Stomach smooth muscle (tissue), 2 donors: ENCODE measurements around the gene C19orf12.

Source experiments
- H3K27ac ChIP-seq: one replicate; pipeline ENCODE4 v1.7.0; 2013; ENCODE audit warnings: mild to moderate bottlenecking, low read length, inconsistent platforms
- H3K27me3 ChIP-seq, 2 donors: one replicate each; pipeline ENCODE4 v1.7.0; 2013; ENCODE audit warnings: low read length in 2 of 2; ENCODE audit not compliant: insufficient read depth in 2 of 2, control insufficient read depth in 1 of 2
- H3K36me3 ChIP-seq, 2 donors: one replicate each; pipeline ENCODE4 v1.7.0; 2013; ENCODE audit warnings: low read length in 2 of 2; ENCODE audit not compliant: control insufficient read depth in 2 of 2, insufficient read depth in 2 of 2
- H3K4me1 ChIP-seq: one replicate; pipeline ENCODE4 v1.7.0; 2013; ENCODE audit warnings: low read length; ENCODE audit not compliant: control insufficient read depth, insufficient read depth
- H3K4me3 ChIP-seq, 2 donors: one replicate each; pipeline ENCODE4 v1.7.0; 2013; ENCODE audit warnings: low read length in 2 of 2
- H3K9ac ChIP-seq, 2 donors: one replicate each; pipeline ENCODE4 v1.7.0; 2013; ENCODE audit warnings: low read length in 2 of 2, mild to moderate bottlenecking in 1 of 2
- H3K9me3 ChIP-seq, 2 donors: one replicate each; pipeline ENCODE4 v1.7.0; 2013; ENCODE audit warnings: low read length in 2 of 2; ENCODE audit not compliant: control insufficient read depth in 2 of 2
- donor health status: healthy.
- donor health status: Pancreatic carcinoma.

The C19orf12 gene

DNA sequence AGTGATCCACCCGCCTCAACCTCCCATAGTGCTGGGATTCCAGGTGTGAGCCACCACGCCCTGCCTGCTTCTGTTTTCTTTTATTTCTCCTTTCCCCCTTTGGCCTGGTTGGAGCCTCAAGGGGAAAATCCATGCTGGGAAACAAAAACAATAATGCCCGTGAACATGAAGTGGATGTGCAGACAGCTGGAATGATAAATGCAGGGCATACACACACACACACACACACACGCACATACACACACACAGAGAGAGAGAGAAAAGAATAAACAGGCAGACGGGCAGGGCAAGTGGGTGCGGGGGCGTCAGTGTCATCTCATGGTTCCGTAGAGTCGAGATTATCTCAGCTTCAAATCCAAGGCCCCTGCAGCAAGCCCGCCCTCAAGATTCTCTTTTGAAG, 54.2 kb downstream of the C19orf12 start:
- Histone ChIP-seq H3K9me3 (no peaks in the 10 kb centered on the region), H3K4me1 (peaks cover 36% of the 10 kb centered on the region), H3K27me3 (no peaks in the 10 kb centered on the region), H3K27ac (no peak overlapping the region), H3K36me3 (no peaks in the 10 kb centered on the region), H3K9ac (no peak overlapping the region), H3K4me3 (no peak overlapping the region)

DNA sequence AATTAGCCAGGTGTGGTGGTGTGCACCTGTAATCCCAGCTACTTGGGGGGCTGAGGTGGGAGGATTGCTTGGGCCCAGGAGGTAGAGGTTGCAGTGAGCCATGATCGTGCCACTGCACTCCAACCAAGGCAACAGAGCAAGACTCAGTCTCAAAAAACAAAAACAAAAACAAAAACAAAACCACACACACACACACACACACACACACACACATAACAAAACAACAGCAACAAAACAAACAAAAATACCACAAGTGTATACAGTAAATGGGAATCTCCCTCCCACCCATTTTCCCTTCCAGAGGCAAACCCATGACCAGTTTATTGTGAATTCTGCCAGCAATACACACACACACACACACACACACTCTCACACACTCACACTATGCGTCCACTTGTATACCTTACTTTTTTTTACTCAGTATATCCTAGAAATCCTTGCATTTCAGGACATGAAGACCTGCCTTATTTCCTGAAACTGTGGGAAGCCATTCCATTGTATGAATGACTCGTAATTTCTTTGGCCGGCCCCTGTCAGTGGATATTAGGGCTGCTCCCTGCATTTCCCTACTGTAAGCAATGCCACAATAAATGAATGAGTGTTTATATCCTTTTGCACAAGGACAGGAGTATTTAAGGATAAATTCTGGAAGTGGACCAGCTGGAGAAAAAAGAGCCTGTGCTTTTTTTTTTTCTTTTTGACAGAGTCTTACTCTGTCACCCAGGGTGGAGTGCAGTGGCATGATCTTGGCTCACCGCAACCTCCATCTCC, 56.7 kb downstream of the C19orf12 start:
- Histone ChIP-seq H3K4me3 (no peak overlapping the region), H3K4me1 (peaks cover 23% of the 10 kb centered on the region), H3K27me3 (no peaks in the 10 kb centered on the region), H3K36me3 (no peaks in the 10 kb centered on the region), H3K9me3 (no peaks in the 10 kb centered on the region), H3K9ac (no peak overlapping the region), H3K27ac (no peak overlapping the region)

DNA sequence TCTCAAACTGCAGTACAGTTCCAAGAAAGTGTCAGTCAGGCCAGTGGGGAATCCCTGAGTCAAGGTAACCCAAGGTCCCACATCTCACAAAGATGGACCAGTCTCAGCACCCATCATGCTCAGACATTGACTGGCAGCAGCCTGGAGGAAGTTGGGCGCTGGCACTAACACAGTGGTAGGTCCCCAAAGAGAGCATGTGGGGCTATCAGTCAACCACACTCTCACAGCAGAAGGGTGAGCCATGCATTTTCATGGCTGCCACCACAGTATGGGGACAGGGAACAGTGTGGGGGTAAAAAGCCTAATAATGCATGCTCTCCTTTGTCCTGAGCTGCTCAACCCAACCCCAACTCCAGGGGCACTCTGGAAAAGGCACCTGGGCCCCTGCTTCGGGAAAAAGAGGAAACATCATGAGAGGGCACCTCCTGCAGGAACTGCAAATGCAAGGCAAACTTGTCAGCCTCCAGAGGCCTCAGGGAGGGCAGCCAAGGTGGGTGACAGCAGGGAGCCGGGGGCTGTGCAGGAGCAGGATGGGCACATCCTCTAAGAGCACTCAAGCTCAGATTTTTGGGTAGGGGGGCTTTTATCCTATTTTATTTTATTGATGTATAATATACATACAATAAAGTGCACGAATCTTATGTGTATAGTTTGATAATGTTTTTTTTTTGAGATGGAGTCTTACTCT, 59.3 kb downstream of the C19orf12 start:
- Histone ChIP-seq H3K27ac (no peak overlapping the region), H3K4me1 (peaks cover 2% of the 10 kb centered on the region), H3K27me3 (peaks cover 0 to 2% of the 10 kb centered on the region in 2 donors), H3K9me3 (no peaks in the 10 kb centered on the region), H3K4me3 (no peak overlapping the region), H3K36me3 (no peaks in the 10 kb centered on the region), H3K9ac (no peak overlapping the region)

DNA sequence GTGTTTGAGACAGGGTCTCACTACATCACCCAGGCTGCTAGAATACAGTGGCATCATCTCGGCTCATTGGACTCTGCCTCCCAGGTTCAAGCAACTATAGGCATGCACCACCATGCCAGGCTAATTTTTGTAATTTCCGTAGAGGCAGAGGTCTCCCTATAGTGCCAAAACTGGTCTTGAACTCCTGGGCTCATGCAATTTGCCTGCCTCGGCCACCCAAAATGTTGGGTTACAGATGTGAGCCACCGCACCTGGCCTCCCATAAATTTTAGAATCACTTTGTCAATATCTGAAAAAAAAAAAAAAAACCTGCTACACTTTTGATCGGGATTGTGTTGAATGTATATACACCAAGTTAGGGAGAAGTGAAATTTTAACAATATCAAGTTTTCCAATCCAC, 61.7 kb downstream of the C19orf12 start:
- Histone ChIP-seq H3K9me3 (no peaks in the 10 kb centered on the region), H3K27ac (no peak overlapping the region), H3K27me3 (peaks cover 0 to 2% of the 10 kb centered on the region in 2 donors), H3K36me3 (no peaks in the 10 kb centered on the region), H3K9ac (no peak overlapping the region), H3K4me3 (no peak overlapping the region), H3K4me1 (peaks cover under 1% of the 10 kb centered on the region)

DNA sequence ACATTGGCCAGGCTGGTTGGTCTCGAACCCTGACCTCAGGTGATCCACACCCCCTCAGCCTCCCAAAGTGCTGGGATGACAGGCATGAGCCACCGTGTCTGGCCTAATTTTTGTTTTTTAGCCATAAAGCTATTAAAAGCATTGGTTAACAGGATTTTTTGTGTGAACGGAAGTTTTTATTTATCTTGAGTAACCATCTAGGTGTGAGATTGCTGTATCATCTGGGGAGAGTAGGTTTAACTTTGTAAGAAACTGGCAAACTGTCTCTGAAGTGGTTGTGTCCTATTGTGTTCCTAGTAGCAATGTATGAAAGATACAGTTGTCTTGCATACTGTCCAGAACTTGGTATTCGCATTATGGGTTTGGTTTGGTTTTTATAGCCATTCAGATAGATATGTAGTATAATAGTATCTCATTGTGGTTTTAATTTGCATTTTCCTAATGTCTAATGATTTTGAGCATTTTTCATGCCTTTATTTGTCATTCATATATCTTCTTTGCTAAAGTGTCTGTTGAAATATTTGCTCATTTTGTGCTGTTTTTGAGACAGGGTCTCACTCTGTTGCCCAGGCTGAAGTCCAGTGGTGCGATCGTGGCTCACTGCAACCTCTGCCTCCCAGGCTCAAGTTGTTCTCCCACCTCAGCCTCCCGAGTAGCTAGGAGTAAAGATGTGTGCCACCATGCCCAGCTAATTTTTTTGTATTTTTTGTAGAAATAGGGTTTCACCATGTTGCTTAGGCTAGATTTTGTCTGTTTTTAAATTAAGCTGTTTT, 63.3 kb downstream of the C19orf12 start:
- no peaks in the 10 kb centered on the region for H3K4me1 ChIP-seq
- H3K27ac ChIP-seq, result no peak overlapping the region
- no peaks in the 10 kb centered on the region for H3K9me3 ChIP-seq
- H3K9ac ChIP-seq, result no peak overlapping the region
- no peaks in the 10 kb centered on the region for H3K36me3 ChIP-seq
- no peak overlapping the region for H3K4me3 ChIP-seq
- H3K27me3 ChIP-seq, result peaks cover 0 to 2% of the 10 kb centered on the region in 2 donors

DNA sequence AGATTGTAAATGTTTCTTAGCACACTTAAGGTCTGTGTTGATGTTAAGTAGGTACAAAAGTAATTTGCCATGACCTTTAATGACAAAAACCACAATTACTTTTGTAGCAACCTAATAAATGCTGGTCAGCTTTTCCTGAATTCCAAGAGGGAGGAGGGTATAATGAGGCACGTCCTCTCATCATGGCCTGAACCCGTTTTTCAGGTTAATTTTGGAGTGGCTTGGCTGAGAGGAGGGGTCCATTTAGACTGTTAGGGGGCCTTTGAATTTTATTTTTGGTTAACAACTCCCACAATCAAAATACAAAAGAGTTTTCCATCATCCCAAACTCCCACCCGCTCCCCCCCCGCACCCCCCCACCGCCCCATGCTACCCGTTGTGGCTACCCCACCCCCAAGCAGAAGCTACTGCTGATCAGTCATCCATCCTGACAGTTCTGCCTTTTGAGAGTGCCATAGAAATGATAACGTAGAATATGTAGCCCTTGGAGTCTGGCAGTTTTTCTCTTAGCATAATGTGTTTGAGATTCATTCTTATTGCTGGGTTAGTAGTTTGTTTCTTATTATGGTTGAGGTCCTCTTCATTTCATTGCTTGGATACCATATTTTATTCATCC, 64.2 kb downstream of the C19orf12 start:
- peaks cover 0 to 2% of the 10 kb centered on the region in 2 donors for H3K27me3 ChIP-seq
- H3K36me3 ChIP-seq, result no peaks in the 10 kb centered on the region
- H3K9me3 ChIP-seq, result no peaks in the 10 kb centered on the region
- H3K4me1 ChIP-seq, result no peaks in the 10 kb centered on the region
- no peak overlapping the region for H3K4me3 ChIP-seq
- H3K9ac ChIP-seq, result no peak overlapping the region
- H3K27ac ChIP-seq, result no peak overlapping the region
